HG02884 (cell line): ENCODE results near the gene PRC1.
"Not testable (repeated sequence)": the region's sequence is repeated elsewhere in the genome, so short reads cannot be mapped to it uniquely, and the experiment has no call there.

Experiments
- ATAC-seq: cut with Tn5 transposase; IDR thresholded peaks from one replicate; pipeline ENCODE4 v1.9.1; 2021; ENCODE audit warnings: mild to moderate bottlenecking, moderate library complexity; ENCODE audit not compliant: unreplicated experiment

Gene PRC1

GRCh38 chr15:90934949-90935751 lies 59.2 kb downstream of the PRC1 start, which contains the start of gene UNC45A:
TSS of gene UNC45A (plus strand) at chr15:90935285. CDS start at chr15:90935325, 40 bp downstream.
- ATAC-seq, result peak; percentile 59

- ATAC-seq, result peak; percentile 26
These were observed 59.9 kb downstream of the PRC1 start for GRCh38 chr15:90934256-90934948.

DNA sequence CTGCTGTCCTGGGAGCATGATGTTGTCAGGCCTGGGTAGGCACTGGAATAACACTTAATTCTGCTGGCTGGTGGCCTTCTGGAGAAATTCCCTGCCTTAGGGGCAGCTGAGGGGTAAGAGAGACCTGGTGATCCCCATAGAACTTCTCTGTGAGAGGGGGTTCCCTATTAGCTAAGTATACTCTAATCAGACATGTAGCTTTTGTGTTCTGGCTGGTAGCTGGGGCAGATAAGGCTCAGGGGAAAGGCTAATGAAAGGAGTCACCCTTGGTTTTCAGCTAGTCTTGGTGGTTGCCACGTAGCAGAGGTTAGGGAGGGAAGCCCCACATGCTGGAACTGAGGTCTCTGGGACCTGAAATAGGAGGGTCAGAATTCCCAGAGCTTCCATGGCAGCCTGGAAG lies 61.0 kb downstream of the PRC1 start:
- ATAC-seq, result no peak

- no peak for ATAC-seq
These were observed 61.7 kb downstream of the PRC1 start for GRCh38 chr15:90932660-90932991.

- ATAC-seq, result peak; percentile 43
These were observed 62.3 kb downstream of the PRC1 start, which contains the start of gene HDDC3 for GRCh38 chr15:90931828-90932659. TSS of gene HDDC3 (minus strand) at chr15:90932549. CDS start at chr15:90932540, 9 bp downstream.

DNA sequence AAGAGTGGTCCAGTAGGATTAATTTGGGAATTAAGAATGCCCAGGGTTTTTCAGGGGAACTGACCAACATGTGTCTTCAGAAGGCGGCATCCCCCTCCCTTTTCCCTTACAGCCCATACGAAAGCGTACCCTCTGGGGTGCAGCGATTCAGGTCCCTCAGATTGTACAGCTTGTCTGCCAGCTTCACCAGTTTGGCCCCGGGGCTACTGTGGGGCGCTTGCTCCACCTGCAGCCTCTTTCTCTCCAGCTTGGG lies 62.8 kb downstream of the PRC1 start:
- ATAC-seq, result no peak

DNA sequence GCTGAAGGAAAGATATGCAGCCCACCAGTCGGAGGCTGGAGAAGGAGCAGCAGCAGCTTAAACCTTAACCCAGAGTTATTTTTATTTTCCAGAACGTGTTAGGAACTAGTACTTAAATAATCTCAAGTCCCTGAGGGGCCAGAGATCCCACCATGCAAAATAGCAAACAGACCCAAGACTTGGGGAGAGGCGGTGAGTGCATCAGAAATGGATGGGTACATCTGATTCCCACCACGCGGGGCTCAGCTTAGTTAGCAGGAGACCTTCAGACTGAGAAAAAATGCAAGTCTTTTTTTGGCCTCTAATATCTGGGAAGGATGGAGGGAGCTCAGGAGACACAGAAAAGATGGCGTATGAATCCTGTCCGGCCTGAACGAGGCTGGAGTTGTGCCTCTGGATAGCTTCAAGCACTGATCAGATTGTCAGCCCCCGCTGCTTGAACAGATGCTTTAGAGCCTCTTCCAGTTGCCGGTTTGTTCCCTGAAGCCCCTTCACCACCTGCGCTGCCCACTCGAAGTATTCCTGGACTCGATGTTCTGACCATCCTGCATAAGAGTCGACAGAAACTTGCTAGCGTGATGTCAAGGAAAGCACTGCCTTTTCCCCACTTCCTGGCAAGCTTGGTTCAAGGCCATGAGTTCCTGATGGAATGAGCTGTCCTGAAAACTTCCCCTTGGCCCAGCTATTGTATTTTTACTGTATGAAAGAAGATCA lies 63.3 kb downstream of the PRC1 start:
- no peak for ATAC-seq

DNA sequence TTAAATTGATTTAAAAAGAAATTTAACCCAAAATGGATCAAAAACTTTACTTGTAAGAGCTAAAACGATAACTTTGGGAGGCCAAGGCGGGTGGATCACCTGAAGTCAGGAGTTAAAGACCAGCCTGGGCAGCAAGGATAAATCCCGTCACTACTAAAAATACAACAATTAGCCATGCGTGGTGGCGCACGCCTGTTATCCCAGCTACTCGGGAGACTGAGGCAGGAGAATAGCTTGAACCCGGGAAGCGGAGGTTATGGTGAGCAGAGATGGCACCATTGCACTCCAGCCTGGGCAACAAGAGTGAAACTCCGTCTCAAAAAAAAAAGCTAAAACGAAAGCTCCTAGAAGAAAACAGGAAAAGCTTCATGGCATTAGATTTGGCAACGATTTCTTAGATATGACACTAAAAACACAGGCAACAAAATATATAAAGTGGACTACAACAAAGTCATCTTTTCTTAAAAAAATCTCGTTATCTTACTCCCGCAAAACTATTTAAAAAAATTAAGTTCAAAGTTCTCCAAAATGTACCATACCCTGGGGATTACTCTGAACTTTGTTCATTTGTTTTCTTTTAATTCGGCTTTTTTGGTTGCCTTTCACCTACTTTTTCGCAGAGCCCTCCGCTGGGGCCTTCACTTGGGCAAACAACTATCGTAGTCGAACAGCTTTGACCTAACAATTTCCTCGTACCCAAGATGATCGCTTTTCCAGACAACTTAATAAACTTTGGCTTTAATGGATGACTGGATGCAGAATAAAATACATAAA lies 64.9 kb downstream of the PRC1 start:
- no peak for ATAC-seq

GRCh38 chr15:90928106-90928505 lies 66.2 kb downstream of the PRC1 start:
- not testable (repeated sequence) for ATAC-seq

GRCh38 chr15:90926766-90927165 lies 67.6 kb downstream of the PRC1 start:
- ATAC-seq, result not testable (repeated sequence)

DNA sequence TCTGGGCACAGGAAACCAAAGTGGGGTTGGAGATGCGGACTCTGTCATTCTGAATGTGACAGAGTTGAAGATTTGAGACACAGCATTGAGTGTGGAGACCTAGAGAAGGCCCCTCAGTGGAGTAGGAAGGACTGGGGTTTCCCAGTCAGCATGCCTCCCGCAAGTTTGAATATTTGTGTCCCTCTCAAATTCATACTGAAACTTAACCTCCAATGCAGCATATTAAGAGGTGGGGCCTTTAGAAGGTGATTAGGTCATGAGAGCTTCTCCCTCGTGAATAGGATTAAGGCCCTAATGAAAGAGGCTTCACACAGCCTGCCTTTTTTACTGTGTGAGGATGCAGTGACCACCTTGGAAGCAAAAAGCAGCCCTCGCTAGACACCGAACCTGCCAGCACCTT lies 70.0 kb downstream of the PRC1 start:
- ATAC-seq, result peak; percentile 65

DNA sequence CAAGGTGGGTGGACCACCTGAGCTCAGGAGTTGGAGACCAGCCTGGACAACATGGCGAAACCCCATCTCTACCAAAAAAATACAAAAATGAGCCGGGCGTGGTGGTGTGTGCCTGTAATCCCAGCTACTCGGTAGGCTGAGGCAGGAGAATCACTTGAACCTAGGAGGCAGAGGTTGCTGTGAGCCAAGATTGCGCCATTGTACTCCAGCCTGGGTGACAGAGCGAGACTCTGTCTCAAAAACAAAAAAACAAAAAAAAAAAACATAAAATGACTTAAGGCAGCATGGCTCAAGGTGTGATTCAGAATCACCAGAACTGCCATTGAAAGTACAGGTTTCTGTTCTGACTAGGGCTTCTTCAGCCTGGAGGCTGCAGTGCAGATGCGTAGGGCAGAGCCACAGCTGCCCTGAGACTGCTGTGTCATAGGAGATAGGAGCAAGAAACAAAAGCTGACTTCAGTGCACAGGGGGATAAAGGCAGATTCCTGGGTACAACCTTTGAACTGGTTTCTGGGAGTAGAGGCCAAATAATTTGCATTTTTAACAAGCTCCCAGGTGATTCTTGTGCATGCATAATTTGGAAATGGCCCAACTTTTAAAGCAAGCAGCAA lies 71.5 kb downstream of the PRC1 start:
- not testable (repeated sequence) for ATAC-seq

- ATAC-seq, result no peak
These were observed 72.4 kb downstream of the PRC1 start for GRCh38 chr15:90921887-90922286.

DNA sequence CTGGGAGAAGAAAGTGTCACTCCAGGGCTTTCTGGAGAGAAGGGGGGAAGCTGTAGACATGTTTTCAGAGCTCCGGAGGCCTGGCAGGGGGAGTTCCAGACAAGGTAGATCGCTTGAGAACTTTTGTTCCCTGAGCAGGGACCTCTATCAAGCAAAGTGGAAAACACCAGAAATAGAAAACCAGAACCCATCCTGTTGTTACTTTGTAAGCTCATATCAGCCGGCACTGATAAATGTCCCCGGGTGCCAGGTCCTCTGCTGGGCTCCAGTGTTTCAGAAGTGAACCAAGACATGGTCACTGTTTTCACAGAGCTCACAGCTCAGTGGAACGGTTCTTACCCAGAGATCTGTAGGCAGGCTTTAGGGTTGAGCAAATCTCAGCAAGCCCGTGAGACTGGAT lies 75.5 kb downstream of the PRC1 start:
- ATAC-seq, result no peak

- ATAC-seq, result no peak
These were observed 76.1 kb downstream of the PRC1 start for GRCh38 chr15:90918034-90918788.

DNA sequence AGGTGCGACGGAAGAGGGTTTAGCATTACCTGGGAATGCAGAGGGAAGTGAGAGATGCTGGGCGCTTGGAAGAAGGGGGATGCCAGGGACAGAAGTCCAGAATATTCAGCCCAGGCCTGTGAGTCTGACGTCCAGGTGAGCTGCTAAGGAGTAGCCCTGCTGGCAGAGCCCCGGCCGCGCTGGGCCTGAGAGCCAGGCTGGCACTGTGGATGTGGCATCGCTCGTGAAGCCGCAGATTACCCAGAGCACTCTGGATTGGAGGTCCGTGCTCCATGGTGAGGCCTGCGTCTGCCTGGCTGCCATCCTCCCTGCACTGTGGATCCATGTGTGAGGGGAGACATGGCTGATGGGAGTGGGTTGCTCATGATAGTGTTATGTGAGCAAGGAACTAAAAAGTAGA lies 76.8 kb downstream of the PRC1 start:
- ATAC-seq, result no peak

GRCh38 chr15:90916461-90916860 lies 77.9 kb downstream of the PRC1 start:
- no peak for ATAC-seq
